ENCODE measurements around the gene ZNF14.
"Not testable (repeated sequence)": the region's sequence is repeated elsewhere in the genome, so short reads cannot be mapped to it uniquely, and the experiment has no call there.

The ZNF14 gene

GRCh38 chr19:19742773-19743172, 9.9 kb upstream of the ZNF14 start:
- no peak overlapping the region for H3K9ac ChIP-seq (ENCODE audit: low read length)
- H3K27me3 ChIP-seq (ENCODE audit: control insufficient read depth, insufficient read depth, low read length): no peaks in the 10 kb centered on the region
- H3K36me3 ChIP-seq (ENCODE audit: control insufficient read depth, insufficient read depth, low read length): no peaks in the 10 kb centered on the region
- no peaks in the 10 kb centered on the region for H3K4me1 ChIP-seq (ENCODE audit: control insufficient read depth, insufficient read depth, low read length)
- H3K4me3 ChIP-seq (ENCODE audit: low read length): no peak overlapping the region
- no peak overlapping the region for H3K27ac ChIP-seq (ENCODE audit: low read depth, low read length)

- Histone ChIP-seq H3K4me1 (ENCODE audit: control insufficient read depth, insufficient read depth, low read length) (no peaks in the 10 kb centered on the region), H3K27me3 (ENCODE audit: control insufficient read depth, insufficient read depth, low read length) (no peaks in the 10 kb centered on the region), H3K36me3 (ENCODE audit: control insufficient read depth, insufficient read depth, low read length) (no peaks in the 10 kb centered on the region), H3K4me3 (ENCODE audit: low read length) (no peak overlapping the region), H3K9ac (ENCODE audit: low read length) (no peak overlapping the region), H3K27ac (ENCODE audit: low read depth, low read length) (no peak overlapping the region)
These were observed 8.3 kb upstream of the ZNF14 start for GRCh38 chr19:19741184-19741583.

- Histone ChIP-seq H3K27ac (ENCODE audit: low read depth, low read length) (no peak overlapping the region), H3K4me3 (ENCODE audit: low read length) (no peak overlapping the region), H3K4me1 (ENCODE audit: control insufficient read depth, insufficient read depth, low read length) (no peaks in the 10 kb centered on the region), H3K9ac (ENCODE audit: low read length) (no peak overlapping the region), H3K36me3 (ENCODE audit: control insufficient read depth, insufficient read depth, low read length) (no peaks in the 10 kb centered on the region), H3K27me3 (ENCODE audit: control insufficient read depth, insufficient read depth, low read length) (no peaks in the 10 kb centered on the region)
These were observed 7.8 kb upstream of the ZNF14 start for GRCh38 chr19:19740755-19741154.

DNA sequence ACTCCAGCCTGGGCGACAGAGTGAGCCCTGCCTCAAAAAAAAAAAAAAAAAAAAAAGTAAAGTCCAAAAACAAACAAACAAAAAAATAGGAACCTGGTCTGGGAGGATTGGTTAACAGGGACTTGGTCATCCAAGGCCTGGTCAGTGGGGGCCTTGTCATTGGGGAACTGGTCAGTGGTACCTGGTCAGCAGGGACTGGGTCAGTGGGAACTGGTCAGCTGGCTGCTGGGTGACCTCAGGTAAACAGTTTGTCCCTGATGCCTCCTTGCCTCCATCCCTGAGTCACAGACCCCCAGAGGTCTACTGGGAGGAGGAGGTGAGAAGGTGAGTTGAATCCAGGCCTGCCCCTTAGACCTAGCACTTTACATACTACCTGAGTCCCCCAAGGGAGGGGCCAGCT, 5.7 kb upstream of the ZNF14 start:
- Histone ChIP-seq H3K4me1 (ENCODE audit: control insufficient read depth, insufficient read depth, low read length) (no peaks in the 10 kb centered on the region), H3K36me3 (ENCODE audit: control insufficient read depth, insufficient read depth, low read length) (no peaks in the 10 kb centered on the region), H3K9ac (ENCODE audit: low read length) (no peak overlapping the region), H3K27me3 (ENCODE audit: control insufficient read depth, insufficient read depth, low read length) (no peaks in the 10 kb centered on the region), H3K27ac (ENCODE audit: low read depth, low read length) (no peak overlapping the region), H3K4me3 (ENCODE audit: low read length) (no peak overlapping the region)

DNA sequence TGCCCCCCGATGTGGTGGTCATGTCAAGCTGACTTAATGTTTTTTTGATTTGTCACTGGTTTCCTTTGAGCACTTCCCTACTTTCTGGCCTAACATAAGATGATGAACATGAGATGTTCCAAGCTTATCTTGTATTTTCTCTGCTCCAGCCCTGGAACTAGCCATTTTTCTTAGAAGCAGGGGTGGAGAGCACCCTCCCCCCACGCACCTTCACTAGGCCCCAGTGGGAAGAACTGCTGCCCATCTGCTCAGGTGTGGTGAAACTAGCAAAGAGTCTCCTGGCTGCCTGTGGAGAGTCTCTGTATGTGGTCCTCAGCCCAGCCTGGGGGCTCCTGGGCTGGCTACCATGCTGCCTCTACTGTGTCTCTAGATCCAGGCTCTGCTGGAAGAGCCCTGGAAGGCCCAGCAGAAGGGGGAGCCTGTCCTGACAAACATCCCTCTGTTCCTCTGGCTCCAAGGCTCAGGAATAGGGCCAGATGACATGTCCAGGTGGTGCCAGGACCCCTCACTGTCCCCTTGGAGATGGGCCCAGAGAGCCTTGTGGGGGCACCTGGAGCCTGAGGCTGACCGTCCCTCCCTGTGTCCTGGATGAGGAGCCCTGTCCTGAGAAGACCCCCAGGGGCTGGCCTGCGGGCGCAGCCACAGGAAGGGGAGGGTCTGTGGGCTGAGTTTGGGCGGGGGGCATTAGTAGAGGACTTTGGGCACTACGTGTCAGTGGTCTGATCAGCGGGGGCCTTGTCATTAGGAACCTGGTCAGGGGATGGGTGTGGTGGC, 4.8 kb upstream of the ZNF14 start:
- H3K27me3 ChIP-seq (ENCODE audit: control insufficient read depth, insufficient read depth, low read length): no peaks in the 10 kb centered on the region
- peaks cover 2% of the 10 kb centered on the region for H3K4me1 ChIP-seq (ENCODE audit: control insufficient read depth, insufficient read depth, low read length)
- no peak overlapping the region for H3K9ac ChIP-seq (ENCODE audit: low read length)
- no peak overlapping the region for H3K4me3 ChIP-seq (ENCODE audit: low read length)
- no peaks in the 10 kb centered on the region for H3K36me3 ChIP-seq (ENCODE audit: control insufficient read depth, insufficient read depth, low read length)
- no peak overlapping the region for H3K27ac ChIP-seq (ENCODE audit: low read depth, low read length)

DNA sequence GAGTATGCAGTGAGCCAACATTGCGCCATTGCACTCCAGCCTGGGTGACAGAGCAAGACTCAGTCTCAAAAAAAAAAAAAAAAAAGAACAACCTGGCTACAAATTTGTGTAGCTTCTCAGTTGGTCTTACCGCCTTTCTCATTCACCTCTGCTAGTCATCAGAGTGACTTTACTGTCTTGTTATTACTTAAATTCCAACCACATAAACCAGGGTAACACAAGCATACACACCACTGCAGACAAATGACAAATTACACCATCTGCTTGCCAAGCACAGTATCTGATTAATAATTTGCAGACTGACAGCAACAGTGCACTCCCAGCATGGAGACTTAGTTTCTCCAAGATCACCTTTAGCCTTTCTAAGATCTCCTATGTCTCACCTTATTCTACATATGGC, 11.0 kb downstream of the ZNF14 start:
- Histone ChIP-seq H3K4me1 (ENCODE audit: control insufficient read depth, insufficient read depth, low read length) (no peaks in the 10 kb centered on the region), H3K36me3 (ENCODE audit: control insufficient read depth, insufficient read depth, low read length) (peaks cover 2% of the 10 kb centered on the region), H3K4me3 (ENCODE audit: low read length) (no peak overlapping the region), H3K27ac (ENCODE audit: low read depth, low read length) (no peak overlapping the region), H3K9ac (ENCODE audit: low read length) (no peak overlapping the region), H3K27me3 (ENCODE audit: control insufficient read depth, insufficient read depth, low read length) (no peaks in the 10 kb centered on the region)

DNA sequence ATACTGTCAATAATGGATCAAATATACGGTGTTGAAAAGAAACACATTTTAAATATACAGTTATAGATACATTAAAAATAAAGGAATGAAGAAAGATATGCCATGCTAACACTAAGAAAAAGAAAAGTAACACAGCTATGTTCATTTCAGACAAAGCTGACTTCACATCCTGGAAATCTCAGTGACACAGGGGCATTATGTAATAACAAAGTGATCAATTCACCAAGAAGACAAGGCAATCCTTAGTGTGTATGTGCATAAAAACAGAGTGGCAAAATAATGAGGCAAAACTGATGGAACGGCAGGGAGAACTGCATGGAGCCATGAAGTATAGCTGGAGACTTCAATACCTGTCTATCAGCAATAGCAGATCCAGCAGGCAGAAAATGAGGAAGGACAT, 13.1 kb downstream of the ZNF14 start:
- Histone ChIP-seq H3K27ac (ENCODE audit: low read depth, low read length) (no peak overlapping the region), H3K36me3 (ENCODE audit: control insufficient read depth, insufficient read depth, low read length) (peaks cover 3% of the 10 kb centered on the region), H3K27me3 (ENCODE audit: control insufficient read depth, insufficient read depth, low read length) (no peaks in the 10 kb centered on the region), H3K4me3 (ENCODE audit: low read length) (no peak overlapping the region), H3K4me1 (ENCODE audit: control insufficient read depth, insufficient read depth, low read length) (no peaks in the 10 kb centered on the region), H3K9ac (ENCODE audit: low read length) (no peak overlapping the region)

DNA sequence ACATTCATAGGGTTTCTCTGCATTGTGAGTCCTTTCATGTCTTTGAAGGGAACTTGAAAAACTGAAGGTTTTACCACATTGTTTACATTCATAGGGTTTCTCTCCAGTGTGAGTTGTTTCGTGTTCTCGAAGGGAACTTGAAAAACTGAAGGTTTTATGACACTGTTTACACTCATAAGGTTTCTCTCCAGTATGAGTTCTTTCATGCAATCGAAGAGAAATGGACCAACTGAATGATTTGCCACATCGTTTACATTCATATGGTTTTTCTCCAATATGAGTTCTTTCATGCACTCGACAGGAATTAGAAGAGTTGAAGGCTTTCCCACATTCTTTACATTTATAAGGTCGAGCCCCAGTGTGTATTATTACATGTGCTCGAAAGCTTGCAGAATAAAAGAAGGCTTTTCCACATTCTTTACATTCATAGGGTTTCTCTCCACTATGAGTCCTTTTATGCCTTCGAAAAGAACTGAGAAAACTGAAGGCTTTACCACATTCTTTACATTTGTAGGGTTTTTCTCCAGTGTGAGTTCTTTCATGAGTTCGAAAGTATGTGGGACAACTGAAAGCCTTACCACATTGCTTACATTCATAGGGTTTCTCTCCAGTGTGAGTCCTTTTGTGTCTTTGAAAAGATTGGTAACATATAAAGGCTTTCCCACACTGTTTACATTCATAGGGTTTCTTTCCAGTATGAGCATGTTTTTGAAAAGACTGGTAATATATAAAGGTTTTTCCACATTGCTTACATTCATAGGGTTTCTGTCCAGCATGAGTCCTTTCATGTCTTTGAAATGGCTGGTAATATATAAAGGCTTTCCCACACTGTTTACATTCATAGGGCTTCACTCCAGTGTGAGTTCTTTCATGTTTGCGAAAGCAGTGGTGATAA, 20.7 kb downstream of the ZNF14 start:
- Histone ChIP-seq H3K9ac (ENCODE audit: low read length) (no peak overlapping the region), H3K27ac (ENCODE audit: low read depth, low read length) (no peak overlapping the region), H3K4me1 (ENCODE audit: control insufficient read depth, insufficient read depth, low read length) (no peaks in the 10 kb centered on the region), H3K36me3 (ENCODE audit: control insufficient read depth, insufficient read depth, low read length) (peaks cover 33% of the 10 kb centered on the region), H3K4me3 (ENCODE audit: low read length) (no peak overlapping the region), H3K27me3 (ENCODE audit: control insufficient read depth, insufficient read depth, low read length) (no peaks in the 10 kb centered on the region)

- Histone ChIP-seq H3K36me3 (ENCODE audit: control insufficient read depth, insufficient read depth, low read length) (peaks cover 33% of the 10 kb centered on the region), H3K9ac (ENCODE audit: low read length) (no peak overlapping the region), H3K4me3 (ENCODE audit: low read length) (no peak overlapping the region), H3K27me3 (ENCODE audit: control insufficient read depth, insufficient read depth, low read length) (no peaks in the 10 kb centered on the region), H3K27ac (ENCODE audit: low read depth, low read length) (no peak overlapping the region), H3K4me1 (ENCODE audit: control insufficient read depth, insufficient read depth, low read length) (no peaks in the 10 kb centered on the region)
These were observed 21.5 kb downstream of the ZNF14 start for GRCh38 chr19:19711306-19711933.

- no peak overlapping the region for H3K9ac ChIP-seq (ENCODE audit: low read length)
- H3K27ac ChIP-seq (ENCODE audit: low read depth, low read length): no peak overlapping the region
- no peak overlapping the region for H3K4me3 ChIP-seq (ENCODE audit: low read length)
- peaks cover 30% of the 10 kb centered on the region for H3K36me3 ChIP-seq (ENCODE audit: control insufficient read depth, insufficient read depth, low read length)
- H3K27me3 ChIP-seq (ENCODE audit: control insufficient read depth, insufficient read depth, low read length): no peaks in the 10 kb centered on the region
- no peaks in the 10 kb centered on the region for H3K4me1 ChIP-seq (ENCODE audit: control insufficient read depth, insufficient read depth, low read length)
These were observed 22.4 kb downstream of the ZNF14 start for GRCh38 chr19:19710506-19710905.

DNA sequence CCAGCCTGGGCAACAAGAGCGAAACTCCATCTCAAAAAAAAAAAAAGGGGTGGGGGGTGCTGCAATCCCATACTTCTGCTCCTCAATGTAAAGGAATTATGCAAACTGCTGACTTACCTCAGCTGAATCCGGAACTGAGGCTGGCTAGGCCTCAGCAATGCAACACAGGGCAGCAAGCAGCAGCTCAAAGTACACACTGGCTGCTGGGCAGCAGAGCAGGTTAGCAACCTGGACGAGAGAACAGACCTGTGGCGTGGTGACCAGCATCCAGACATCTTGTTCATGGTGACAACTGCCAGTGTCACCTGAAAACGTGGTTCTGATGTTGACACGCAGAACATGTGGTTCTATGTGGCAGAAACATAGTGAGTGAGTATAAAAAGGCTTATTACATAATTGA, 28.1 kb downstream of the ZNF14 start:
- Histone ChIP-seq H3K36me3 (ENCODE audit: control insufficient read depth, insufficient read depth, low read length) (no peaks in the 10 kb centered on the region), H3K4me1 (ENCODE audit: control insufficient read depth, insufficient read depth, low read length) (no peaks in the 10 kb centered on the region), H3K27me3 (ENCODE audit: control insufficient read depth, insufficient read depth, low read length) (no peaks in the 10 kb centered on the region), H3K27ac (ENCODE audit: low read depth, low read length) (no peak overlapping the region), H3K9ac (ENCODE audit: low read length) (no peak overlapping the region), H3K4me3 (ENCODE audit: low read length) (no peak overlapping the region)

DNA sequence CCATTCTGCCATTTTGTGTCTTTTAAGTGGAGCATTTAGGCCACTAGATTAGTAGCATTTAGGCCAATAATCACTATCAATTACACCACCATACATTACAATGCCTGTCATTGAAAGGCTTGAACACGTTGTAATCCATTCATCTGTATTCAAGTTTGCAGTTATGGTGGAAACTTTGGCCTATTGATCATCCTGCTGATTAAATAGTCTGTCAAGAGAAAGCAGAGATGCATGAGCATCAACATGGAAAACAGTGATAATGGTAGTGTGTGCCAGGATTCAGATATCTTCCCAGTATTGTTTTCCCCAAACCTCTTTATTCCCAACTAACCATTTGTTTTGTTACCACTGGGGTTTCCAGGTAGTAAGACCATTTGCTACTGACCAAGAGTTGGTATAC, 32.4 kb downstream of the ZNF14 start:
- not testable (repeated sequence) for H3K36me3 ChIP-seq (ENCODE audit: control insufficient read depth, insufficient read depth, low read length); H3K27me3 ChIP-seq (ENCODE audit: control insufficient read depth, insufficient read depth, low read length); H3K27ac ChIP-seq (ENCODE audit: low read depth, low read length); H3K9ac ChIP-seq (ENCODE audit: low read length); H3K4me1 ChIP-seq (ENCODE audit: control insufficient read depth, insufficient read depth, low read length); H3K4me3 ChIP-seq (ENCODE audit: low read length)
